Esophagus muscularis mucosa (tissue), 4 donors: ENCODE results near the gene RAD51B. TPM values are rescaled to one million over a fixed set of nuclear protein-coding genes. Genes with fewer than 3 reads are reported as not detected.

Experiments
- DNase-seq: peaks from one replicate; pipeline ENCODE4 v3.0.0-alpha.2; 2017; ENCODE audit errors: extremely low spot score
- H3K27ac ChIP-seq, 4 donors: fragments of 200-600 bp; sonication (generic); replicated peaks in 1 of 4; 1 replicate in 3 of 4; 2 replicates in 1 of 4; pipeline ENCODE4 v1.5.1; 2016 to 2019; ENCODE audit warnings: mild to moderate bottlenecking in 1 of 4
- H3K27me3 ChIP-seq, 4 donors: fragments of 200-600 bp; sonication (generic); one replicate each; pipeline versions ENCODE4 v1.5.1 to v1.6.0; 2016 to 2019
- H3K36me3 ChIP-seq, 4 donors: fragments of 200-600 bp; sonication (generic); one replicate each; pipeline ENCODE4 v1.5.1; 2016 to 2019
- H3K4me1 ChIP-seq, 4 donors: fragments of 200-600 bp; sonication (generic); one replicate each; pipeline ENCODE4 v1.5.1; 2016 to 2019
- H3K4me3 ChIP-seq, 4 donors: fragments of 200-600 bp; sonication (generic); 1 replicate in 2 of 4; 2 replicates in 2 of 4; pipeline ENCODE4 v1.5.1; 2016 to 2019; ENCODE audit warnings: mild to moderate bottlenecking in 4 of 4, moderate library complexity in 1 of 4
- H3K9me3 ChIP-seq, 4 donors: fragments of 200-600 bp; sonication (generic); 1 replicate in 3 of 4; 2 replicates in 1 of 4; pipeline ENCODE4 v1.5.1; 2016 to 2019
- EP300 ChIP-seq: sonication (generic); formaldehyde crosslinking; IDR thresholded peaks from one replicate; pipeline ENCODE4 v1.6.1; 2017; ENCODE audit warnings: antibody characterized with exemption
- POLR2A ChIP-seq: fragments of 450-650 bp; IDR thresholded peaks from one replicate; pipeline ENCODE4 v1.6.1; 2017; ENCODE audit warnings: antibody characterized with exemption, moderate library complexity, mild to moderate bottlenecking, low read depth
- POLR2AphosphoS5 ChIP-seq, 2 donors: sonication (generic); formaldehyde crosslinking; IDR thresholded peaks; one replicate each; pipeline ENCODE4 v1.6.1; 2017; ENCODE audit warnings: antibody characterized with exemption in 2 of 2
- WGBS: methylation state at CpG from one replicate; pipeline ENCODE4 v1.1.5; 2018; 5-methylcytosine and 5-hydroxymethylcytosine counted together
- intact Hi-C: fragments of 100-400 bp; cut with DNase I; formaldehyde crosslinking; loops from one replicate; pipeline ENCODE4 v1.15.1; 2023
- total RNA-seq, 4 donors: library from RNA; depleted of rRNA; stranded (reverse); fragments of >200 nt; gene quantifications; one replicate each; pipeline versions ENCODE4 v1.1.0 to v1.2.1, GENCODE V29; 2016
- TF ChIP-seq, protein P1 (sequence below), 3 experiments: fragments of 200-600 bp in 2 of 3; fragments of 450-650 bp in 1 of 3; sonication (generic) in 2 of 3; IDR thresholded peaks; one replicate each; pipeline ENCODE4 v1.5.1; 2017 to 2019; ENCODE audit warnings: antibody characterized with exemption in 3 of 3, mild to moderate bottlenecking in 2 of 3, moderate library complexity in 1 of 3

The RAD51B gene
- total RNA-seq, 4 donors from 2014 or later = 2.8 to 11.1 (median 5.1) TPM

DNA sequence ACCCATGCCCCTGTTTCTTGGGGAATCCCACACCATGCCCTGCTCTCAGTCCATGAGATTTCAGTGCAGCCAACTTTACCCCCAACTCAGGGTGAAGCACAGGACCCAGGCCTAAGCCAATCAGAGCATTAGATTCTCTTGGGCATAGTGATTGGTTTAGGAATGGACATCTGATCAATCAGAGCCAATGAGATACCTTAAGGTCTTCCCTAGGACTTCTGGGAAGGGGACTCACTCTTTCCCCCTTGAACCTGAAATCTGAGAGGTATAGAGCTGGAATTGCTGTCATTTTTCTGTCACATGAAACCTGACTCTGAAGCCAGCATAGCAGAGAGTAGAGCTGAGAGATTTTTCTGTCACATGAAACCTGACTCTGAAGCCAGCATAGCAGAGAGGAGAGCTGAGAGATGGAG lies 846.2 kb downstream of the RAD51B start:
- Histone ChIP-seq H3K4me1 (peaks cover 44 to 98% (median 93%) of the 10 kb centered on the region in 4 donors), H3K36me3 (no peaks in the 10 kb centered on the region), H3K9me3 (no peaks in the 10 kb centered on the region), H3K27me3 (no peaks in the 10 kb centered on the region), H3K4me3 (no peak overlapping the region), H3K27ac (peak overlapping the region; percentile 78 to 89 (median 87))
- intact Hi-C loops = loop anchor here (5.0 kb wide), 1 partner anchor 413 kb away; no protein-coding TSS in a partner anchor
- no peak for DNase-seq
- TF ChIP-seq POLR2A (no peak), EP300 (no peak), POLR2AphosphoS5 (IDR thresholded peaks at IDR 0.05) (no peak)
- TF ChIP-seq, protein P1, sequence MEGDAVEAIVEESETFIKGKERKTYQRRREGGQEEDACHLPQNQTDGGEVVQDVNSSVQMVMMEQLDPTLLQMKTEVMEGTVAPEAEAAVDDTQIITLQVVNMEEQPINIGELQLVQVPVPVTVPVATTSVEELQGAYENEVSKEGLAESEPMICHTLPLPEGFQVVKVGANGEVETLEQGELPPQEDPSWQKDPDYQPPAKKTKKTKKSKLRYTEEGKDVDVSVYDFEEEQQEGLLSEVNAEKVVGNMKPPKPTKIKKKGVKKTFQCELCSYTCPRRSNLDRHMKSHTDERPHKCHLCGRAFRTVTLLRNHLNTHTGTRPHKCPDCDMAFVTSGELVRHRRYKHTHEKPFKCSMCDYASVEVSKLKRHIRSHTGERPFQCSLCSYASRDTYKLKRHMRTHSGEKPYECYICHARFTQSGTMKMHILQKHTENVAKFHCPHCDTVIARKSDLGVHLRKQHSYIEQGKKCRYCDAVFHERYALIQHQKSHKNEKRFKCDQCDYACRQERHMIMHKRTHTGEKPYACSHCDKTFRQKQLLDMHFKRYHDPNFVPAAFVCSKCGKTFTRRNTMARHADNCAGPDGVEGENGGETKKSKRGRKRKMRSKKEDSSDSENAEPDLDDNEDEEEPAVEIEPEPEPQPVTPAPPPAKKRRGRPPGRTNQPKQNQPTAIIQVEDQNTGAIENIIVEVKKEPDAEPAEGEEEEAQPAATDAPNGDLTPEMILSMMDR (IDR thresholded peaks at IDR 0.05) = no peak

- intact Hi-C loops = loop anchor here (5.0 kb wide), 1 partner anchor 414 kb away; no protein-coding TSS in a partner anchor
- WGBS = 29% methylated on average over 2 of the region's 2 CpGs
- Histone ChIP-seq H3K27ac (peak overlapping the region; percentile 78 to 89 (median 87)), H3K36me3 (no peaks in the 10 kb centered on the region), H3K4me3 (no peak overlapping the region), H3K4me1 (peaks cover 48 to 98% (median 97%) of the 10 kb centered on the region in 4 donors), H3K9me3 (no peaks in the 10 kb centered on the region), H3K27me3 (no peaks in the 10 kb centered on the region)
- TF ChIP-seq EP300 (no peak), POLR2A (no peak), POLR2AphosphoS5 (IDR thresholded peaks at IDR 0.05) (no peak)
- TF ChIP-seq, protein P1 (IDR thresholded peaks at IDR 0.05) = no peak
- no peak for DNase-seq
Observed at GRCh38 chr14:68666236-68666635, 846.7 kb downstream of the RAD51B start.

- no peak for DNase-seq
- TF ChIP-seq POLR2AphosphoS5 (IDR thresholded peaks at IDR 0.05) (no peak), EP300 (no peak), POLR2A (no peak)
- Histone ChIP-seq H3K27me3 (no peaks in the 10 kb centered on the region), H3K36me3 (no peaks in the 10 kb centered on the region), H3K27ac (peak overlapping the region; percentile 78 to 89 (median 87)), H3K9me3 (no peaks in the 10 kb centered on the region), H3K4me1 (peaks cover 55 to 100% (median 100%) of the 10 kb centered on the region in 4 donors), H3K4me3 (no peak overlapping the region)
- WGBS = 75% methylated on average over 5 of the region's 5 CpGs
- intact Hi-C loops = loop anchor here (5.0 kb wide), 1 partner anchor 415 kb away; no protein-coding TSS in a partner anchor
Observed at GRCh38 chr14:68666899-68667298, 847.3 kb downstream of the RAD51B start.

DNA sequence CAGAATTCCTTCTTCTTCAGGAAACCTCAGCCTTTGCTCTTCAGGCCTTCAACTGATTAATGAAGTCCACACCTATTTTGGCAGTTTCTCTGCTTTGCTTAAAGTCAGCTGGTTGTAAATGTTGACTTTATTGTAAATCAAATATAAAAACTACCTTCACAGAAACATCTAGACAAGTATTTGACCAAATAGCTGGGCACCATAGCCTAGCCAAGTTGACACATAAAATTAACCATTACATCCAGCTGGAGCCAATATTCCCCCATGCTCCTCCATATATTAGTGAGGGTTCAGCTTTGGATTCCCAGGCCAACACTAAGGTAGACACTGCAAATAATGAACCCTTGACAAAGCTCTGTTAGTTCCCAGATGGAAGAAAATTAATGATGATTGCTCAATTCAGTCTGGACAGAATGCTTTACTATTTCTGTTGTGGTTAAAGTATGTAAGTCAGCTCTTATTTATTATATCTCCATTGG lies 847.8 kb downstream of the RAD51B start:
- Histone ChIP-seq H3K9me3 (no peaks in the 10 kb centered on the region), H3K4me1 (peaks cover 59 to 100% (median 100%) of the 10 kb centered on the region in 4 donors), H3K27ac (peak overlapping the region; percentile 78 to 89 (median 87)), H3K36me3 (no peaks in the 10 kb centered on the region), H3K4me3 (no peak overlapping the region), H3K27me3 (no peaks in the 10 kb centered on the region)
- DNase-seq = no peak
- TF ChIP-seq POLR2A (no peak), EP300 (no peak), POLR2AphosphoS5 (IDR thresholded peaks at IDR 0.05) (peak in 1 of 2 donors; percentile 64)
- TF ChIP-seq, protein P1 (IDR thresholded peaks at IDR 0.05) = no peak
- intact Hi-C loops = loop anchor here (5.0 kb wide), 1 partner anchor 415 kb away; no protein-coding TSS in a partner anchor

DNA sequence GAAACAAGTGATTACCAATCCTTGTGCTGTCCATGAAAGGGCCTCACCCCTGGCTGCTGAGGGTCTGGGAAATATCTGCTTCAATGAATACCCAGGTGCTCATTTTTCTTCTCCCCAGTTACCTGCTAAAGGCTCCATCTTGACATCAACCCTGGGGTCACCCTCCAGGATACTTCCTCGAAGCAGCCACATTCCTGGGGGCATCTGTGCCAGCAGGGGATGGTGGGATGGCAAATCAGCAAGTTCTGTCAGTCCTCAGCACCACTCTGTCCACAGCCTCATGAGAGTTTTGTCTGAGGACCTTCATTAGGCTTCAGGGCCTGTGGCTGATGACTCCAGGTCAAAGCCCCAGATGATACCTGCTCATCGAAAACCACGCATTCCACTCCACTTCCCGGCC lies 848.4 kb downstream of the RAD51B start:
- Histone ChIP-seq H3K9me3 (no peaks in the 10 kb centered on the region), H3K36me3 (no peaks in the 10 kb centered on the region), H3K27ac (peak overlapping the region; percentile 78 to 89 (median 87)), H3K4me1 (peaks cover 66 to 100% (median 100%) of the 10 kb centered on the region in 4 donors), H3K27me3 (no peaks in the 10 kb centered on the region), H3K4me3 (no peak overlapping the region)
- intact Hi-C loops = loop anchor here (5.0 kb wide), 1 partner anchor 416 kb away; no protein-coding TSS in a partner anchor
- TF ChIP-seq EP300 (no peak), POLR2AphosphoS5 (IDR thresholded peaks at IDR 0.05) (no peak), POLR2A (no peak)
- TF ChIP-seq, protein P1 (IDR thresholded peaks at IDR 0.05) = no peak
- no peak for DNase-seq
- 94% methylated on average over 2 of the region's 4 CpGs for WGBS
